ENCODE results near the gene TMEM109. TPM values are rescaled to one million over a fixed set of nuclear protein-coding genes. Genes with fewer than 3 reads are reported as not detected.

The TMEM109 gene
- total and polyA plus RNA-seq, 2 of the 8 experiments (the other 6 are each of a cell fraction or from before 2014, with no cell fraction given): 27.3 to 30.3 TPM

- no peak overlapping the region for H4K5ac ChIP-seq (ENCODE audit: insufficient read length, low read depth, low read length)
- H3K27ac ChIP-seq (ENCODE audit: low read depth, low read length): no peak overlapping the region
- H3K18ac ChIP-seq (ENCODE audit: extremely low read depth, low read length): no peak overlapping the region
- WGBS, 2 experiments (ENCODE audit: extremely low coverage in 1 of 2, insufficient coverage in 1 of 2, insufficient read length in 1 of 2, insufficient replicate concordance in 2 of 2, low coverage in 1 of 2, low lambda C conversion rate in 2 of 2, missing lambda C conversion rate in 1 of 2): 89% methylated on average over 10 of the region's 10 CpGs; no CpG with 5 or more reads in 1 of the 2 experiments
- FAIRE-seq (no peak), DNase-seq (ENCODE audit: low read depth in 1 of 2, low spot score in 2 of 2) (no peak)
- POLR2A ChIA-PET (ENCODE audit: partially characterized antibody): interaction anchor here (0.6 to 4.2 kb wide), 4 partner anchors 12 to 36 kb away, joined by 3 to 20 read pairs (median 4); no protein-coding TSS in a partner anchor
- H2BK15ac ChIP-seq (ENCODE audit: low read length): no peak overlapping the region
- H3K23ac ChIP-seq (ENCODE audit: insufficient read length): no peak overlapping the region
- H2BK120ac ChIP-seq (replicated peaks; ENCODE audit: low read depth, low read length): no peak overlapping the region
- no peaks in the 10 kb centered on the region for H3K36me3 ChIP-seq (ENCODE audit: control insufficient read depth in 2 of 4, insufficient read depth in 4 of 4, low read length in 3 of 4)
- TF ChIP-seq GTF2F1 (IDR thresholded peaks at IDR 0.05; ENCODE audit: borderline replicate concordance, low read depth, low read length): no peak
- no peak for TF ChIP-seq EGR1 (IDR thresholded peaks at IDR 0.05; ENCODE audit: borderline replicate concordance, low read depth, low read length)
- H3K14ac ChIP-seq (ENCODE audit: insufficient read length): no peak overlapping the region
- no peak overlapping the region for H3K4me3 ChIP-seq (ENCODE audit: extremely low read depth in 1 of 4, insufficient read depth in 2 of 4, low read depth in 3 of 4, low read length in 4 of 4)
- no peaks in the 10 kb centered on the region for H3K79me1 ChIP-seq (ENCODE audit: low read depth, low read length)
- no peak overlapping the region for H2AK5ac ChIP-seq (ENCODE audit: low read depth, low read length)
- H4K8ac ChIP-seq (ENCODE audit: extremely low read depth, insufficient read depth, low read length): peak overlapping the region; percentile 25
- no peaks in the 10 kb centered on the region for H4K20me1 ChIP-seq (replicated peaks in 1 of 2; ENCODE audit: control insufficient read depth in 1 of 2, insufficient read depth in 2 of 2, low read length in 2 of 2)
- no peaks in the 10 kb centered on the region for H3K27me3 ChIP-seq (replicated peaks in 1 of 4; ENCODE audit: control insufficient read depth in 3 of 4, extremely low read depth in 1 of 4, insufficient read depth in 3 of 4, low read length in 3 of 4)
- H3K79me2 ChIP-seq (ENCODE audit: control insufficient read depth in 1 of 2, insufficient read depth in 2 of 2, low read length in 2 of 2): no peaks in the 10 kb centered on the region
- CTCF ChIA-PET (ENCODE audit: partially characterized antibody): interaction anchor here (0.9 to 5.6 kb wide), 10 partner anchors 19 to 526 kb away, joined by 3 to 37 read pairs (median 4); no protein-coding TSS in a partner anchor
- peaks cover 0 to 4% (median 0%) of the 10 kb centered on the region in 4 experiments; a peak in 4 of 7 replicates for H3K4me1 ChIP-seq (replicated peaks in 1 of 4; ENCODE audit: control insufficient read depth in 3 of 4, insufficient read depth in 4 of 4, low read length in 3 of 4)
- no peak overlapping the region for H3K56ac ChIP-seq (replicated peaks; ENCODE audit: insufficient read length, low read depth, low read length)
- H2BK5ac ChIP-seq (ENCODE audit: low read depth, low read length): no peak overlapping the region
- no peak overlapping the region for H2BK12ac ChIP-seq (ENCODE audit: low read depth, low read length)
- H3K9me3 ChIP-seq (ENCODE audit: insufficient read depth in 2 of 2, low read depth in 1 of 2, low read length in 1 of 2): no peaks in the 10 kb centered on the region
- H3K23me2 ChIP-seq (ENCODE audit: low read depth, low read length): no peaks in the 10 kb centered on the region
- H2AFZ ChIP-seq (ENCODE audit: low read length): no peak overlapping the region
- H4K91ac ChIP-seq (replicated peaks; ENCODE audit: insufficient read length, low read length): no peak overlapping the region
- no peak overlapping the region for H2BK20ac ChIP-seq (ENCODE audit: low read length)
- H3K9ac ChIP-seq (replicated peaks in 1 of 4; ENCODE audit: extremely low read depth in 1 of 4, low read depth in 3 of 4, low read length in 3 of 4): no peak overlapping the region
- no peak overlapping the region for H3K4me2 ChIP-seq (ENCODE audit: insufficient read depth in 1 of 2, low read depth in 2 of 2, low read length in 2 of 2)
- H3K4ac ChIP-seq (replicated peaks; ENCODE audit: insufficient read length, low read depth, low read length): no peak overlapping the region
These were observed 45.1 kb upstream of the TMEM109 start for GRCh38 chr11:60868682-60869450.
